NCI-H146 (cell line): ENCODE results near the gene WBP1L.
"Not testable (repeated sequence)": the region's sequence is repeated elsewhere in the genome, so short reads cannot be mapped to it uniquely, and the experiment has no call there.

ENCODE experiments used
- DNase-seq: peaks from one replicate; lab custom pipeline; 2025; lab: John Stamatoyannopoulos, UW

The WBP1L gene

DNA sequence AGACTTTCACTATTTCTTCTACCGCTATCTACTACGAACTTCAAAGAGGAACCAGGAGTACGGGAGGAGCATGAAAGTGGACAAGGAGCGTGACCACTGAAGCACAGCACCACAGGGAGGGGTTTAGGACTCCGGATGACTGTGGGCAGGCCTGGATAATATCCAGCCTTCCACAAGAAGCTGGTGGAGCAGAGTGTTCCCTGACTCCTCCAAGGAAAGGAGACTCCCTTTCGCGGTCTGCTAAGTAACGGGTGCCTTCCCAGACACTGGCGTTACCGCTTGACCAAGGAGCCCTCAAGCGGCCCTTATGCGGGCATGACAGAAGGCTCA, 15.2 kb downstream of the WBP1L start:
- DNase-seq, result not testable (repeated sequence)

DNA sequence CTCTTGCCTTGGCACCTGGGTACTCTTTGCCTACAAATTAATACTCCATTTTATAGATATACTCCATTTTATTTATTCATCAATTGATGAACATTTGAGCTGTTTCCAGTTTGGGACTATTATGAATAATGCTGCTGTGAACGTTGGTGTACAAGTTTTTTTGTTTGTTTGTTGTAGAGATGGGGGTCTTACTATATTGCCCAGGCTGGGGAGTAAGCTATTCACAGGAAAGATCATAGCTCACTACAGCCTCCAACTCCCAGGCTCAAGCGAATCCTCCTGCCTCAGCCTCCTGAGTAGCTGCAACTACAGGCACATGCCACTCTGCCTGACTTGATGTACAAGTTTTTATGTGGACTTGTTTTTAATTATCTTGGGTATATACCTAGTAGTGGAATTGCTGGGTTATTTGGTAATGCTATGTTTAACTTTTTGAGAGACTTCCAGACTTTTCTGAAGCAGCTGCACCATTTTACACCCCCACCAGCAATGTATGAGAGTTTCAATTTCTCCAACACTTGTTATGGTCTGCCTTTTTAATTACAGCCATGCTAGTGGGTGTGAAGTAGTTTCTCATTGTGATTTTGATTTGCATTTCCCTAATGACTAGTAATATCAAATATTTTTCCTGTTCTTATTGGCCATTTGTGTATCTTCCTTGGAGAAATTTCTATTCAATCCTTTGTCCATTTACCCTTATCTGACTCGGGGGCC, 15.9 kb downstream of the WBP1L start:
- DNase-seq, result no peak

DNA sequence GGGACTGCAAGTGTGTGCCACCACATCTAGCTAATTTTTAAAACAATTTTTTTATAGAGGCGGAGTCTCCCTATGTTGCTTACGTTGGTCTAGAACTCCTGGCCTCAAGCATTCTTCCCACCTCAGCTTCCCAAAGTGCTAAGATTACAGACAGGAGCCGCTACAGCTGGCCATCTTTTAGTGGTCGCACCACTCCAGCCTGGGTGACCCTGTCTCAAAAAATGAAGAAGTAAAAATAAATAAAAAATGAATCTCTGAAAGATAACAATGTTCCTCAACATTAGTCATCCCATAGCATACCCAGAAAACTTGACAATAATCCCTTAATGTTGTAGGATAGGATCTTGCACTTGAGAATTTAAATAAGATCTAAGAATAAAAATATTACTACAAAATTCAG, 18.2 kb downstream of the WBP1L start:
- no peak for DNase-seq

DNA sequence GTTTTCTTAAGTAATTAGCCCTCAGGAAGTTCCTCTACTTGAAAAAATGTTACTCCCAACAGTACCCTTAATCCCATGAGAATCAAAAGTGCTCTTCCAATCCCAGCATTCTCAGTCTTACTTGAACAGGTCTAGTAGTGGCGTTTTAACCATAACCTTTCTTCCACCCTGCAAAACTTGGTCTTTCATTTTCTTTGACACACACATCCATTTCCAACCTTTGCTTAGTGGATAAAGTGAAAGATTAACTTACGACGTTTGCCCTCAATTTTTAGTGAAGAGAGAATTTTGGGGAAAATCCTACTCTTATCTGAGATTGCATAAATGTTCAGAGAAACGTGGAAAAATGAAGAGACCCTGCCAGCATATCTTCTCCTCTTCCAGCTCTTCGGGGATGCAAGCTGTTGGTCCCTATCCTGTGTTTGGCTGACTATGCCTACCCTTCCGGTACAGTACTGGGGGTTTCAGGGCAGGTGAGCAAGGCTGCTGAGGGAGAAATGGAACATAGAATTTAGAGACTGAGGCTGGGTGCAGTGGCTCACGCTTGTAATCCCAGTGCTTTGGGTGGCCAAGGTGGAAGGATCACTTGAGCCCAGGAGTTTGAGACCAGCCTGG, 18.8 kb downstream of the WBP1L start:
- DNase-seq, result no peak

DNA sequence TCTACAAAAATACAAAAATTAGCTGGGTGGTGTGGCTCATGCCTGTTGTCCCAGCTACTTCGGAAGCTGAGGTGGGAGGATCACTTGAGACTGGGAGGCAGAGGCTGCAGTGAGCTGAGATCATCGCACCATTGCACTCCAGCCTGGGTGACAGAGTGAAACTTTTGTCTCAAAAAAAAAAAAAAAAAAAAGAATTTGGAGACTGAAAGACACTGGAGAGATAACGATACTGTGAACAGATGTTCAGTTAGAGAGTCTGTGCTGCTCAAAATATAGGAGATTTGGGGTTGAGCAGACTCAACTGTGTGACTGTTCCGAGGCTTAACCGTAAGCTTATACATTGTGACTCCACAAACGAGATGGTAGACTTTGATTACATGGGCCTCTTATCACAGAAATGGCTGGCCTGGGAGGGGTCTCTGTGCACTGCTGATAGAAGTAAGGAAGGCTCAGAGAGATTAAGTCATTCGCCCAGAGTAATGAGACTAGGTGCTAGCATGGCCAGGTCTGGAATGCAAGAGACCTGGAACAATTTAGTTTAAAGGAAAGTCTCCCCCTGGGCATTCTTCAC, 19.4 kb downstream of the WBP1L start:
- no peak for DNase-seq

DNA sequence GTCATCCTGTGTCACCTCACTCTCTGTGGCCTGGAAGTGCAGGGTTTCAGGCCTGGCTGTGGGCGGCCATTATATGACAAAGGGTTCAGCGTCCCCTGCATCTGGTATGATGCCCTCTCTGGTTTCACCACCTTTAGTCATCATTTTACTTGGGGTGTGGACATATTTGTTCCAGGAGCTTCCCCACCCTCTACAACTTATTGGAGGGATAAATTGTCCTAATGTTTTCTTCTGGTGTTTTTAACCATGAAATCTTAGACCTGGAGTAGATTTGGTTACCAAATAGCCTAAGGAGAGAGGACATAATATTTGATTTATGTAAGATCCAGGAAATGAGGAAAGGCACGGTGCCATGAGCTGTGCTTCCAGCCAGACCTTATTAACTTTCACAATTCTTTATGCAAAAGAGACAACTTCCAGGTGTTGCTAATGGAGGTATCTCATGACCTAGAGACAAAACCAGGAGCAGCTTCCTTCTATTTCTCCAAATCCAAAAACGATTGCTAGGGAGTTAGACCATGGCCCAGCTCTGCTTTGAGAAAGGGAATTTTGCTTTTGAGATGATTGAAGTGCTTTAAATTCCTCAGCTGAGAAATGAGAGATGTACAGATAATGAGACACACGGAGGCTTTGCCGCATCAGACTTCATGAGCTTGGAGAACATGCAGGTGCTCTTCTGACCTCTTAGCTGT, 20.9 kb downstream of the WBP1L start:
- no peak for DNase-seq

DNA sequence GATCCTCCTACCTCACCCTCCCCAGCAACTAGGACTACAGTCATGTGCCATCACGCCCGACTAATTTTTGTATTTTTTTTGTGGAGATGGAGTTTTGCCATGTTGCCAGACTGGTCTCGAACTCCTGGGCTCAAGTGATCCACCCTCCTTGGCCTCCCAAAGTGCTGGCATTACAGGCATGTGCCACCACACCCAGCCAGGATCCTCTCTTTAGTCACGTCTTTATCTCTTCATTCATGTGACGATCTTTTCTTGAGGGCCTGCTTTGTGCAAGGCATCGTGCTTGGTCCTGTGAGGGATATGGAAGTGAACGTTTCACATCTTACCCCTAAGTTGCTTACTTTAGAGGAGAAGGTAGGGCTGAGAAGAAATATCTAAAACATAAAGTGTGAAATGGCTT, 21.6 kb downstream of the WBP1L start:
- DNase-seq, result no peak

DNA sequence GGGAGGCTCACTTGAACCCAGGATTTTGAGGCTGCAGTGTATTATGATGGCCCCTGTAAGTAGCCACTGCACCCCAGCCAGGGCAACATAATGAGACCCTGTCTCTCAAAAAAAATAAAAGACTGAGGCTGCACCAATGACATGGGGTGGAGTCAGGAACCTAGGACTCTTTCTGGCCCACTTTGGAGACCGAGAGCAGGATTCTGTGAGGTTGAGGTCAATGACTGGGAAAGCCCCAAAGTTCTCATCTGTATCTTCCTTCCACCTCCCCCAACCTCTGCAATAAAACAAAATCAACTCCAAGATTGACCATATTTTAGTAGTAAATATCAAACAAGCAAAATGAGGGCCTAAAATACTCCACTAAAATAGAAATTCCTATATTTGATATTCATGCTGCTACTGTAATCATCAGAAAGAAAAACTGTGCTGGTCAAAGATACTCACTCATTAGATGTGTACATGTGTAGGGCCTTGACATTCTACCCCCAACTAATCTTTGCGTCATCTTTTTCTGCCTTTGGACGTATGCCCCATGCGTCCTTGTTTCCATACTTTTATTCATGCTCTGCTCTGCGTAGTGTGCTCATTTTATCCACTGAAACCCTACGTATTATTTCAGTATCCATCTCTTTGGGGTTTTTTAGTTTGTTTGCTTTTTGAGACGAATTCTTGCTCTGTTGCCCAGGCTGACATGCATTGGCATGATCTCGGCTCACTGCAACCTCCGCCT, 23.8 kb downstream of the WBP1L start:
- no peak for DNase-seq

DNA sequence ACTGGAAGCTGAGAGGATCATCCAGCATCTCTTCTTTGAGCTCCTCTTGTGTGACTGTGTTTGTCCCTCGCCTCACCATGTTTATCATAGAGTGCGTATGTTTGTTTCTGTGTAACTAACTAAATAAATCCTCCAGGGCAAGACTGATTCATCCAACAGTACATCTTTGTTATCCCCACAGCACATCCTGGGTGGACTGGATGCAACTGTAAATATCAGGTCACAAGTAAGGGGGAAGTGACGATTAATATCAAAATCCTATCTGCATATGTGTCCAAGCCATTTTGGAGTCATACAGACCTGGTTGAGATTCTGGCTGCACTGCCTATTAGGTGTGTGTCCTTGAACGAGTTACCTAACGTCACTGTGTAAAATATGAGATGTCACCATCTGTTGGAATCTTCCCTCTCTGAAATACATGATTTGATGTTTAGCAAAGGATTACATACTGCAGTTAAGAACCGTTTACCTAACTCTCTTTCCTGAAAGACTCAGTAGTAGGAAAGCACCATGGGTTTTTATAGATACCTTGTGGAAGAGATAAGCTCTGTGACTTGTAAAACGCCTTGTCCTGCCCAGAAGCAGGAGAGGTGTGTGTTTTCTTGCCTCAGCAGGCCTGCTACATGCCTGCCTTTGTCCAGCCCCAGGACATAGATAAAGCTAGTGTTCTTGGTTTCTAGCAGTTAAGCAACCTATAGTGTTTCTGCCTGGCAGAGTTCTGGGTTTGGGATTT, 25.8 kb downstream of the WBP1L start:
- DNase-seq, result no peak

DNA sequence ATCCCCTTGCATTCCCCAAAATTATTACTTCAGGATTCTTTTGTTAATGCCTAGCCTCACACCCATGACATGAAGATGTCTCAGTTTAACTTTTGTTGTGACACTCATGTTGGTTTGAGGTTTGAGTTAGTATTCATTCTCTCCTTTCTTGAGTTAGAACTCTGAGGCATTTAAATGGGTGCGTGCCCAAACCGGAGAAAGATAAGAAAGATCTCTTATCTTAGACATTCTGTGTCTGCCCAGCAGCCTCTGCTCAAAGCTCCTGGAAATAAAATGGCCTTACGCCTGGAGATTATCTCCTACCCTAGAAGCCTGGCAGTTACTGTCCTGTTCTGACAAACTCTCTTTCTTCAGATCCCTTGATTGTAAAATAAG, 26.3 kb downstream of the WBP1L start:
- no peak for DNase-seq

DNA sequence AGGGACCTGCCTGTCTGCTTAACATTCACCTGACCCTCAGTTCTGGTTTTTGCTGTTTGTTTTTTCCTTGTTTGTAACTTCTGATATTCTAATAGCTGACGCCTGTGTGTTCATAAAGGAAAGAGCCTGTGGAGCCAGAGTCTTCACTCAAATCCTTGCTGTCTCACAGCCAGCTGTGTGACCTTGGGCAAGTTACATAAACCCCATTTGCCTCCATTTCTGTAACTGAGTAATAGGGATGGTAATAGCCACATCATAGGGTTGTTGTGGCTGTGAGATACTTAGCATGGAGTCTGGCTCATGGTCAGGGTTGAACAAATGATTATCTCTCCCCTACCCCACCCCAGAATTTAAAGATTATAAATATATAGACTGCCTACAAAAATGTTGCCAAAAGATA, 27.0 kb downstream of the WBP1L start:
- no peak for DNase-seq

DNA sequence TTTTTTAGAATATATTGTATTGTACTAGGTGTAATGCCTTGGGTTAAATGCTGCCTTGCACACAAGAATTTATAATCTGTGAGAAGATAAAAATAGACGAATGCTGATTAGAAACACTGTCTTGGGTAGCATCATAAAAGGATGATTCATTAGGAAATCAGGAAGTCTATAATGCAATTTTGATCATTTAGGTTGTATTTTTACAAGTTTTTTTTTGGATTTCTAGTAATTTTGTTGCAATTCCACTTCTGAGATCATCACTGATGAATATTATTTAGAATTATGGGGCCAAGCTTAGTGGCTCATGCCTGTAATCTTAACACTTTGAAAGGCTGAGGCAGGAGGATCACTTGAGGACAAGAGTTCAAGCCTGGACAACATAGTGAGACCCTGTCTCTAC, 29.6 kb downstream of the WBP1L start:
- DNase-seq, result no peak

DNA sequence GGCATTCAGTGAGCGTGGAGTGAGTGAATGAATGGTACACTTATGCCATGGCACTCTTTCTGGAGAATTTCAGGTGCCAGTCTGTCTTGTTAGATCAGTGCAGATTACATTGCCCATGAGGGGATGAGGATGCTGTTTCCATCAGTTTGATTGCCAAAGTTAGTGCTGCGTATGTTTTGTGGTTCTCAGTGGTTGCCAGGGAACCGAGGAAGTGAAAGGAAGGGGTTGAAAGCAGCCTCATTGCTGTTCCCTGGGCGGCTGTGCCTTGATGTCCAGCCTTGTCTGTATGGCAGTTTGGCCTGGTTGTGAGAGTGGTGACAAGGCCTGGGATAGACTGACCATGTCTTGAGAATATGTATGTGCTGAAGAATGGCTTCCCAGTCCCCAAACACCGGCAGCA, 30.2 kb downstream of the WBP1L start:
- no peak for DNase-seq

DNA sequence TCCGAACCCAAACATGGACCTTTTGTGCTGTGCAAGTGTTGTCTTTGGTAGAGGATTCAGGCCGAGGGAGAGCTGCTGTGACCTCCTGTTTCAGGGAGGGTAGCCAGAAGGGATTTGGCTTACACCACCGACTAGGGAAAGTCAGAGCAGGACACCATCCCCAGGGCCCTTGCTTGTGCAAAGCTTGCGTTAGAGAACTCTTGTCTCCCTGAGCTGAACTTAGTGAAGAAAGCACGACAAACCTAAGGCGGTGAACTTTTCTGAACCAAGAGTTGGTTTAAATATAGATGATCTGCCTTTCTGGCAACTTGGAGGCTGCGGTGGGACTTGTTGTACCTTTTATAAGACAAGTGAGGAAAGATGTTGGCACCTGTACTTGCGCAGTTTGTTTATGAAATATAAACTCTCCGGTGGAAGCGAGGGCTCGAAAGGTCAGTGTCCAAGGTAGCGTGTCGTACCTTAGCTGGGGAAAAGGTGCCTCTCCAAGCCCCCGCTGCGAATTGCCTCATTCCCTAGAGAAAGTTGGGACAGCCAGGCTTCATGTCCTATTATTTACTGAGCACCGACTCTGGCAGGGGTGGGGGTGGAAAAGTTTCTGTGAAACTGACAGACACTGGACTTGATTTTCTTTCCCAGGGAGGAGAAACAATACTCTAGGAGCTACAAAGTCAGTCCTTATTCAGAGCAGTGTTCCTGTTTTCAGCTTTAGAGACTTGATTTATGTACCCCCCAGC, 31.6 kb downstream of the WBP1L start:
- DNase-seq, result no peak

DNA sequence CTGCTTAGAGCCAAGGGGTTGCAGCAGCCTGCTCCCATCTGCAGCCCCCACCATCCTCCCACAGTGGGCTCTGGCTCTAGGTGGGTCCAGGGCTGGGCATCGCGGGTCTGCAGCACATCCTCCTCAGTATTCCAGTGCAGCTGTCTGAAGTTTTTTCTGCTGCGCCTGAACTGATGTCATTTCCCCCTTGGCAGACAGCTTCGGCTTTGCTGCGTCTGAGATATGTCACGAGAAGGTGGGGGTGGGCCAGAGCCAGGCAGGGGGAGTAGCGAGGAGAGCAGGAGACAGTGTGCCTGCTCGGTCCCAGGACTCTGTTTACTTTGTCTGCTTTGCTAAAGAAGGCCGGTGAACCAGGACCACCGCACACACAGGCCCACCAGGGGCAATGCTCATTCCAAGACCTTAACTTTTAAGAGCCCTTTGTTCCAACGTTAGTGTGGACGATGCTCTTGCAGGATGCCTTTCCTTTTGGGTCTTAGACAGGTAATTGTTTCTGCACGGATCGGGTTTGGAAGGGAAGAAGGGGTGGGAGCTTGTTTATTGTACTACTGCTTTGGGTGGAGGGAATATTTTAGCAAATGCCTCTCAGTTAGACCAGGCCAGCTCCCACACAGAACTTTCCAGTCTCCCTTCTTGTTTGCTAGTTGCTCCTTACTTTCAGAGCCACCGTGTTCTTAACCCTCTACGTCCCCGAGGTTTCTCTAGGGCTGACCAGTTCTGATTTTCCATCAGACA, 32.4 kb downstream of the WBP1L start:
- DNase-seq, result no peak

DNA sequence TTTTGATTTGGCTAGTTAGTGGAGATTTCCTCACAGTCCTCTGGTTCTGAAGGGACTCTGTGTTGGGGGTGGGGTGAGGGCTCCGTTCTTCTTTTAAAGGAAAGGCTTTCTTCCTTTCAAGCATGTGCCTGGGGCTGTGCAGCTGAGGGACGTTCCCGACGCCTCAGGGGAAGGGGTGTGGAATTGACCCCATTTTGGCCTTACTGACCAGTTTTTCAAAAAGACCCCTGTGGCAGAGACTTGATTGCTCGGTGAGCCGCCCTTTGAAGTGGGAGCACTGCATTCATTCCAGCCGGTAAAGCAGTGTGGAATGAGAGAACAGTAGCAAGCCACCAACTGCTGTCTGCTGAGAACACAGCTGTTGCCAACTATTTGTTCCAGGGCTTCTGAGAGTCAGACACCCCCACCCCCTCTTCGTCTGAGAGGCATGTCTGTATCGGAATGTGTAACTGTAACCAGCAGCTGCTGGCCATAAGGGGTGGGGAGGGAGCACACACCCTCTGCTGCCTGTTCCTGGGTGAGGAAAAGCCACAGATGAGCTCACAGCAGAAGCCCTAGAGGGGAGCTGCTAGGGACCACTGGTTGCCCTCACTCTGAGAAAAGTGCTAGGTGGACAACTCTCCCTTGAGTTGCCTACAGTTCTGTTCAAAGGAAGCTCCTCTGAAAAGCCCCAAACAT, 33.2 kb downstream of the WBP1L start:
- DNase-seq, result no peak

DNA sequence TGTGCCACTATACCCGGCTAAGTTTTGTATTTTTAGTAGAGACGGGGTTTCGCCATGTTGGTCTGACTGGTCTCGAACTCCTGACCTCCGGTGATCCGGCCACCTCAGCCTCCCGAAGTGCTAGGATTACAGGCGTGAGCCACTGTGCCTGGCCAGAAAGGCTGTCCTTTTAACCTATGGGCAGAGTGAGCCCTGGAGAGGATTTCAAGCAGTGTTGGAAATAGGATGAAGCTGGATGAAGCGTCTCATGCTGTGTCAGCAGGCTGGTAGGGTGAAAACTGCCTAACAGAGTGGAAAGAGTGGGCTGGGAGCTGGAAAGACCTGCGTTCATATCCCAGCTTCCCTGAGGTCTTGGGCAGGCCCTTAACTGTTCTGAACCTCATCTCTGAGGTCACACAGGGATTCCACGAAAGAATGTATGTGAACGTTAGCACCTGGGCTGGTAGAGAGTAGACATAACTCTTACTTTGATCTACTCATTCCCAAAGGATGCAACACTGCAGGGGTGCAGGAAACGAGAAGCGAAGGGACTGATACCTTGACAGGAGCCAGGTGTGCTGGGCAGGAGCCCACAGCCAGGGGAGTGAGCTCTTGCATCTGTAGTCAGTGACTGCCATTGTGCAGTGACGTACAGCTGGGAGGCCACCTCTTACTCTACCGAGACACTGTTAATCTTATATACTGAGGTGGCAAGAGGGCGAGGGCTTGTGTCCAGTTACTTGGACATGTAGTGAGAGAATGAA, 34.1 kb downstream of the WBP1L start:
- peak; percentile 5 for DNase-seq

DNA sequence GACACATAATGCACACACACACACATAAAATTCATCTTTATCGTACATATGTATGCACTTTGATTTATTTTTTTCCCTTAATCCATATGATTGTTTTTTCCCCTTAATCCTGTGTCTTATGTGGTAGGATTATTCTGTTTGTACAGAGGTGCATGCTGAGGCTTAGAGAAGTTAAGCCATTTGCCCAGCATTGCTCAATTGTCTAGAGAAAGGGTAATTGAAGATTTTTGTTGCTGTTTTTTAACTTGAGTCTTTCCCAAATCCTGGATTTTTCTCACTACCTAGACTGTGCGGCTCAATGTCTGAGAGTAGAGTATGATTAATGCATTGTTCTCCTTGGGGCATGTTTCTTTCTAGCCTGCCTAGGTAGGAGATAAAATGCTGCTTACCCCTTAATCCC, 35.0 kb downstream of the WBP1L start:
- no peak for DNase-seq
